HG02840 (cell line): ENCODE data around the gene FOXK1.

Experiments used
- ATAC-seq: cut with Tn5 transposase; IDR thresholded peaks from one replicate; pipeline ENCODE4 v1.9.1; 2021; ENCODE audit warnings: mild to moderate bottlenecking, moderate library complexity, moderate number of reproducible peaks; ENCODE audit not compliant: unreplicated experiment, low FRiP score

The FOXK1 gene

GRCh38 chr7:4718075-4718474 is 36.0 kb downstream of the FOXK1 start:
- ATAC-seq, result no peak

- ATAC-seq, result no peak
These were observed 38.1 kb downstream of the FOXK1 start for GRCh38 chr7:4720225-4720624.

- ATAC-seq, result no peak
These were observed 40.2 kb downstream of the FOXK1 start for GRCh38 chr7:4722308-4722707.

- no peak for ATAC-seq
These were observed 41.0 kb downstream of the FOXK1 start for GRCh38 chr7:4722960-4723630.

GRCh38 chr7:4724648-4725013 is 42.5 kb downstream of the FOXK1 start:
- ATAC-seq, result peak; percentile 3

GRCh38 chr7:4725014-4725849 is 43.1 kb downstream of the FOXK1 start:
- peak; percentile 72 for ATAC-seq

GRCh38 chr7:4725850-4726450 is 43.9 kb downstream of the FOXK1 start:
- ATAC-seq, result no peak

- no peak for ATAC-seq
These were observed 44.5 kb downstream of the FOXK1 start for GRCh38 chr7:4726566-4726965.

GRCh38 chr7:4727914-4728705 is 46.0 kb downstream of the FOXK1 start:
- ATAC-seq, result no peak

- no peak for ATAC-seq
These were observed 47.2 kb downstream of the FOXK1 start for GRCh38 chr7:4729266-4729665.

- no peak for ATAC-seq
These were observed 48.2 kb downstream of the FOXK1 start for GRCh38 chr7:4730276-4730675.

GRCh38 chr7:4730971-4731370 is 48.9 kb downstream of the FOXK1 start:
- ATAC-seq, result no peak

GRCh38 chr7:4731803-4732202 is 49.7 kb downstream of the FOXK1 start:
- ATAC-seq, result no peak

- ATAC-seq, result no peak
These were observed 51.9 kb downstream of the FOXK1 start for GRCh38 chr7:4733936-4734528.

- ATAC-seq, result no peak
These were observed 52.7 kb downstream of the FOXK1 start for GRCh38 chr7:4734587-4735345.

- ATAC-seq, result no peak
These were observed 55.2 kb downstream of the FOXK1 start for GRCh38 chr7:4737300-4737699.

- ATAC-seq, result no peak
These were observed 56.8 kb downstream of the FOXK1 start for GRCh38 chr7:4738711-4739527.

GRCh38 chr7:4739528-4739992 is 57.5 kb downstream of the FOXK1 start:
- no peak for ATAC-seq

- no peak for ATAC-seq
These were observed 58.7 kb downstream of the FOXK1 start for GRCh38 chr7:4740796-4741195.
